HepG2 (cell line): ENCODE results near the gene BASP1.

ENCODE experiments used
- ATF2 ChIP-seq: sonication (generic); formaldehyde crosslinking; IDR thresholded peaks from 2 replicates; pipeline ENCODE4 v1.4.0; 2020; ENCODE audit warnings: missing genetic modification reagents
- CTCF ChIP-seq: sonication (generic); formaldehyde crosslinking; IDR thresholded peaks from 2 replicates; pipeline ENCODE4 v1.5.0; 2020; ENCODE audit warnings: mild to moderate bottlenecking, missing genetic modification reagents, moderate library complexity
- DPF2 ChIP-seq: sonication (generic); formaldehyde crosslinking; IDR thresholded peaks from 2 replicates; pipeline ENCODE4 v1.4.0; 2020; ENCODE audit warnings: mild to moderate bottlenecking, low read depth, missing genetic modification reagents, borderline replicate concordance
- KDM1A ChIP-seq: IDR thresholded peaks from 2 replicates; pipeline ENCODE4 v1.6.1; 2016; ENCODE audit warnings: missing compliant biosample characterization
- MAFK ChIP-seq, 2 experiments: IDR thresholded peaks in 1 of 2; conservative IDR thresholded peaks in 1 of 2; 2 replicates each; pipeline ENCODE4 v1.6.1; 2011; ENCODE audit warnings: improper control_type of control experiment in 2 of 2, low read length in 2 of 2
- POLR2A ChIP-seq, 2 experiments: IDR thresholded peaks; 2 replicates each; pipeline ENCODE4 v1.6.1; 2011; ENCODE audit warnings: low read depth in 2 of 2, low read length in 2 of 2, mild to moderate bottlenecking in 1 of 2, moderate library complexity in 1 of 2; ENCODE audit not compliant: insufficient read depth in 1 of 2
- ZNF224 ChIP-seq: sonication (generic); formaldehyde crosslinking; IDR thresholded peaks from 2 replicates; pipeline ENCODE4 v1.5.0; 2020; ENCODE audit warnings: mild to moderate bottlenecking, missing genetic modification reagents
- ZNF446 ChIP-seq: sonication (generic); formaldehyde crosslinking; IDR thresholded peaks from 2 replicates; pipeline ENCODE4 v1.5.0; 2020; ENCODE audit warnings: mild to moderate bottlenecking, missing genetic modification reagents
- TF ChIP-seq, protein P1 (sequence below): sonication (generic); formaldehyde crosslinking; IDR thresholded peaks from 2 replicates; pipeline ENCODE4 v1.9.0; 2021; ENCODE audit warnings: missing genetic modification reagents, borderline replicate concordance
- TF ChIP-seq, protein P2 (sequence below), 2 experiments: fragments of 450-650 bp in 1 of 2; sonication (generic) in 1 of 2; formaldehyde crosslinking in 1 of 2; IDR thresholded peaks; 2 replicates each; pipeline versions ENCODE4 v1.6.1 to v1.8.0; 2016 to 2022; ENCODE audit warnings: antibody characterized with exemption in 1 of 2, mild to moderate bottlenecking in 1 of 2, missing genetic modification reagents in 1 of 2
- TF ChIP-seq, protein P3 (sequence below): sonication (generic); formaldehyde crosslinking; IDR thresholded peaks from 2 replicates; pipeline ENCODE4 v1.8.1; 2023; ENCODE audit warnings: mild to moderate bottlenecking, inconsistent platforms, moderate library complexity, missing genetic modification reagents, borderline replicate concordance

DNA sequence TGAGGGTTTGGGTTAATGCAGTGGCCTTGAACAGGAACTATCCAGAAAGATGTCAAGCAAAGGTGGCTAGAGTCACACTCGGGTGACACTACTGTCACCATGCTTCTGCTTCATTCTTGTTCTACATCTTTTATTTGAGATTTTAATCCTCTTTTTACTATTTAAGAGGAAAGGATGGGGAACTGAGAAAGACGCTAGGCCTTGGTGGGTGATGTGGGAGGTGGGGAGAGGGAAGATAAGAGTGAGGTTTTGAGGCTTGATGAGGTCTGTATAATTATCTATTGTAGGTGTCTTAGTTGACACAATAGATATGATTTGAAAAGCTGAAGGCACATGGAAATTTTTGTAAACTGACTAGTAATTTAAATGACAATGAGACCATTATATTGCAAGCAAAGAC, 3.5 kb upstream of the BASP1 start:
- TF ChIP-seq KDM1A (CRISPR knock-in tag) (no peak), CTCF (CRISPR knock-in tag) (no peak), MAFK (conservative IDR thresholded peaks at IDR 0.05 in 1 of 2, IDR thresholded peaks at IDR 0.05 in 1 of 2; ENCODE audit: low read length in 2 of 2) (no peak), POLR2A (IDR thresholded peaks at IDR 0.05; ENCODE audit: insufficient read depth in 1 of 2, low read depth in 2 of 2, low read length in 2 of 2) (no peak), ZNF224 (CRISPR knock-in tag) (no peak), DPF2 (CRISPR knock-in tag) (no peak), ATF2 (CRISPR knock-in tag) (no peak), ZNF446 (CRISPR knock-in tag) (no peak)
- TF ChIP-seq, protein P1, sequence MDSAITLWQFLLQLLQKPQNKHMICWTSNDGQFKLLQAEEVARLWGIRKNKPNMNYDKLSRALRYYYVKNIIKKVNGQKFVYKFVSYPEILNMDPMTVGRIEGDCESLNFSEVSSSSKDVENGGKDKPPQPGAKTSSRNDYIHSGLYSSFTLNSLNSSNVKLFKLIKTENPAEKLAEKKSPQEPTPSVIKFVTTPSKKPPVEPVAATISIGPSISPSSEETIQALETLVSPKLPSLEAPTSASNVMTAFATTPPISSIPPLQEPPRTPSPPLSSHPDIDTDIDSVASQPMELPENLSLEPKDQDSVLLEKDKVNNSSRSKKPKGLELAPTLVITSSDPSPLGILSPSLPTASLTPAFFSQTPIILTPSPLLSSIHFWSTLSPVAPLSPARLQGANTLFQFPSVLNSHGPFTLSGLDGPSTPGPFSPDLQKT (CRISPR knock-in tag), result no peak
- TF ChIP-seq, protein P2, sequence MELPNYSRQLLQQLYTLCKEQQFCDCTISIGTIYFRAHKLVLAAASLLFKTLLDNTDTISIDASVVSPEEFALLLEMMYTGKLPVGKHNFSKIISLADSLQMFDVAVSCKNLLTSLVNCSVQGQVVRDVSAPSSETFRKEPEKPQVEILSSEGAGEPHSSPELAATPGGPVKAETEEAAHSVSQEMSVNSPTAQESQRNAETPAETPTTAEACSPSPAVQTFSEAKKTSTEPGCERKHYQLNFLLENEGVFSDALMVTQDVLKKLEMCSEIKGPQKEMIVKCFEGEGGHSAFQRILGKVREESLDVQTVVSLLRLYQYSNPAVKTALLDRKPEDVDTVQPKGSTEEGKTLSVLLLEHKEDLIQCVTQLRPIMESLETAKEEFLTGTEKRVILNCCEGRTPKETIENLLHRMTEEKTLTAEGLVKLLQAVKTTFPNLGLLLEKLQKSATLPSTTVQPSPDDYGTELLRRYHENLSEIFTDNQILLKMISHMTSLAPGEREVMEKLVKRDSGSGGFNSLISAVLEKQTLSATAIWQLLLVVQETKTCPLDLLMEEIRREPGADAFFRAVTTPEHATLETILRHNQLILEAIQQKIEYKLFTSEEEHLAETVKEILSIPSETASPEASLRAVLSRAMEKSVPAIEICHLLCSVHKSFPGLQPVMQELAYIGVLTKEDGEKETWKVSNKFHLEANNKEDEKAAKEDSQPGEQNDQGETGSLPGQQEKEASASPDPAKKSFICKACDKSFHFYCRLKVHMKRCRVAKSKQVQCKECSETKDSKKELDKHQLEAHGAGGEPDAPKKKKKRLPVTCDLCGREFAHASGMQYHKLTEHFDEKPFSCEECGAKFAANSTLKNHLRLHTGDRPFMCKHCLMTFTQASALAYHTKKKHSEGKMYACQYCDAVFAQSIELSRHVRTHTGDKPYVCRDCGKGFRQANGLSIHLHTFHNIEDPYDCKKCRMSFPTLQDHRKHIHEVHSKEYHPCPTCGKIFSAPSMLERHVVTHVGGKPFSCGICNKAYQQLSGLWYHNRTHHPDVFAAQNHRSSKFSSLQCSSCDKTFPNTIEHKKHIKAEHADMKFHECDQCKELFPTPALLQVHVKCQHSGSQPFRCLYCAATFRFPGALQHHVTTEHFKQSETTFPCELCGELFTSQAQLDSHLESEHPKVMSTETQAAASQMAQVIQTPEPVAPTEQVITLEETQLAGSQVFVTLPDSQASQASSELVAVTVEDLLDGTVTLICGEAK (IDR thresholded peaks at IDR 0.05), result no peak
- TF ChIP-seq, protein P2 (CRISPR knock-in tag; IDR thresholded peaks at IDR 0.05), result no peak
- TF ChIP-seq, protein P3, sequence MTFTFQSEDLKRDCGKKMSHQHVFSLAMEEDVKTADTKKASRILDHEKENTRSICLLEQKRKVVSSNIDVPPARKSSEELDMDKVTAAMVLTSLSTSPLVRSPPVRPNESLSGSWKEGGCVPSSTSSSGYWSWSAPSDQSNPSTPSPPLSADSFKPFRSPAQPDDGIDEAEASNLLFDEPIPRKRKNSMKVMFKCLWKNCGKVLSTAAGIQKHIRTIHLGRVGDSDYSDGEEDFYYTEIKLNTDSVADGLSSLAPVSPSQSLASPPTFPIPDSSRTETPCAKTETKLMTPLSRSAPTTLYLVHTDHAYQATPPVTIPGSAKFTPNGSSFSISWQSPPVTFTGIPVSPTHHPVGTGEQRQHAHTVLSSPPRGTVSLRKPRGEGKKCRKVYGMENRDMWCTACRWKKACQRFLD, result no peak
